Fibroblast of villous mesenchyme (primary cell): ENCODE data around the gene EDN2. TPM values are rescaled to one million over a fixed set of nuclear protein-coding genes. Genes with fewer than 3 reads are reported as not detected.

Source experiments
- DNase-seq: peaks from one replicate; pipeline ENCODE4 v3.0.0-alpha.2; 2010; ENCODE audit warnings: low read depth
- H3K4me3 ChIP-seq: 2 replicates; pipeline ENCODE4 v1.5.1; 2011; ENCODE audit warnings: low read depth, mild to moderate bottlenecking, low read length
- CTCF ChIP-seq: IDR thresholded peaks from 2 replicates; pipeline ENCODE4 v1.5.1; 2012; ENCODE audit warnings: low read depth, mild to moderate bottlenecking, low read length; ENCODE audit not compliant: insufficient read depth
- total RNA-seq: library from RNA; depleted of rRNA; stranded (reverse); fragments of >200 nt; gene quantifications from 2 replicates; pipeline ENCODE4 v1.2.3, GENCODE V29; 2012

The EDN2 gene
- total RNA-seq, 1 donor = not detected

- no peak for TF ChIP-seq CTCF
Observed at GRCh38 chr1:41455479-41456332, 28.8 kb downstream of the EDN2 start.

GRCh38 chr1:41454406-41454805, 30.1 kb downstream of the EDN2 start:
- TF ChIP-seq CTCF = no peak
- DNase-seq = no peak
- no peak overlapping the region for H3K4me3 ChIP-seq

More at GRCh38 chr1:41455479-41456332, 28.8 kb downstream of the EDN2 start:
- no peak for DNase-seq
- no peak overlapping the region for H3K4me3 ChIP-seq

- no peak overlapping the region for H3K4me3 ChIP-seq
- no peak for TF ChIP-seq CTCF
- DNase-seq = no peak
Observed at GRCh38 chr1:41452704-41453290, 31.7 kb downstream of the EDN2 start.

GRCh38 chr1:41450747-41451285, 33.7 kb downstream of the EDN2 start:
- DNase-seq = no peak
- H3K4me3 ChIP-seq = no peak overlapping the region
- no peak for TF ChIP-seq CTCF

GRCh38 chr1:41449326-41449921, 35.1 kb downstream of the EDN2 start:
- DNase-seq = no peak
- H3K4me3 ChIP-seq = no peak overlapping the region
- no peak for TF ChIP-seq CTCF

GRCh38 chr1:41448821-41449220, 35.7 kb downstream of the EDN2 start:
- no peak for TF ChIP-seq CTCF
- DNase-seq = no peak
- no peak overlapping the region for H3K4me3 ChIP-seq
